HL-60/S4 treated with phorbol 12-myristate 13-acetate at 8.2 ng/mL for 4 days and 3 days (cell line): ENCODE results near the gene AJAP1.
"Not testable (repeated sequence)": the region's sequence is repeated elsewhere in the genome, so short reads cannot be mapped to it uniquely, and the experiment has no call there.

Experiments used
- in situ Hi-C: fragments of 300-500 bp; cut with MboI; formaldehyde crosslinking; loops from 2 replicates; pipeline ENCODE4 v1.15.0; 2022; ENCODE audit warnings: low sequenced_read_pairs

The AJAP1 gene

GRCh38 chr1:4653796-4654725, at the start of gene AJAP1:
AJAP1 (plus strand) TSS chr1:4654609; CDS start chr1:4655426, 817 bp downstream.
- in situ Hi-C loops, result no loop called here

DNA sequence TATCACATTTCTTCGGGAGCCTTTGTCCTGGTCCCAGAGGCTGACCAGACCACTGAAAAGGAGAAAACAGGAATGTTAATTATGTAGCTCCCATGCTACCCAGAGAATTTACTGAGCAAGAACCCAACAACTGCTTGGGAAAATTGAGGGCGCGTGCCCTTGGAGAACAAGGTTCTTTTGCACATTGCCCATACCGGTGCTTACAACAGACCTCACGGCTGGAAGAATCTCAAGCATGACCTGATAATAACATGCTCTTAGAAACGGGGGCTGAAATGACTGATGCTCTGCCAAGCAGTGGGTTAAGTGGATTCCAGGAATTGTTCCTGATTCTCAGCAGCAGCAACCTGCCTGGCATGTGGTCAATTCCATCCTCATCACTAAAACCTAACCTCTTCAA, 49.3 kb upstream of the AJAP1 start:
- in situ Hi-C loops, result no loop called here

DNA sequence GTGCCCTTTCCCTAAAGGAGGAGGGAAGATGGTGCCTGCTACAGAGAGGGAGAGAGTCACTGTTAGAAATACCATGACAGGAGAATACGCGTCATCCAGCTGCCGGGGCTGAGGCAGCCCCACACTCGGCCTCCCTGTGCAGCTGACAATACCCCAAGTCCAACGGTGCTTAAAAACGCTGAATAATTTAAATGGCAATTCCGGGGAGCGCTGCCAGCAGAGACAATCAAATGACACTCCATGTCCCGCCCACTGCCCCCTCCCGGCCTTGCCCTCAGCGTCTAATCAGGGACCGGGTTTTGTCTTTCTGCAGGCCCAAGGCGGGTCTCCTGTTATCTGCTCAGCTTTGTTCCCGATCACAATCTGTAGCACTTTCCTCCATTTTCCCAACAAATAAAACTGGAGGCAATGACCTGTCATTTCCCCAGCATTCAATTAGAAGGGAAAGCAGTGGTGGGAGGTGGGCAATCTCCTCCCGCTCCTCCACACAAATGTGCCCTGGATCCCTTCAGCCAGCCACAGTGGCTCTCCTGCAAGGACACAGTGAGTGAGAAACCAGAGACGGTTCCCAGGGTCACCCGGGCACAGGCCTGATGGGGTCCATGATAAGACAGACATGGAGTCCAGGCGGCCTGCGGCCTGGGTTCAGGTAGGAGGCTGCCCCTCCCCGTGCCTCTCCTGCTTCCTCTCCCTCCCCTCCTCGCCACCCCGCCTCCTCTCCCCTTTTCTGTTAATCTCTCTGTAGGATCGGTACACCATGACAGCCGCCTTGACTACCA, 42.7 kb upstream of the AJAP1 start:
- in situ Hi-C loops, result no loop called here

DNA sequence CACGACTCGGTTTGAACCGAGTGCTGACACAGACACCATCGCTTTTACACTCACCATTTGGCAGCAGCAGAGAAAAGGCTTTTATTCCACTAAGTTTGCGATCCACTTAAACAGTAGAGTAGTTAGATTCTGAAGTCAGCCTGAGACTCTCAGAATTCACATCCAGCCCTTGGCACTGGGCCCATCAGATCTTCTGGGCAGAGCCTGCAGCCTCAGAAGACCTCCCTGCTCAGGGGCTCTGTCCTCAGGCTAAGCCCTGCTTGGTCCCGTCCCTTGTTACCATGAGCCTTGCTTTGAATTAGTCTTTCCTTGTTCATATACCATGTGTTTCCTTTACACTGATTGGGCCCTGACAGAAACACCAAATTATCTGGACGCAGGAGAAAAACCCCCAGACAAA, 41.4 kb upstream of the AJAP1 start:
- in situ Hi-C loops, result no loop called here

GRCh38 chr1:4613606-4614370, 40.6 kb upstream of the AJAP1 start:
- in situ Hi-C loops, result no loop called here

- in situ Hi-C loops, result no loop called here
Measured at GRCh38 chr1:4614371-4615137, 39.9 kb upstream of the AJAP1 start.

DNA sequence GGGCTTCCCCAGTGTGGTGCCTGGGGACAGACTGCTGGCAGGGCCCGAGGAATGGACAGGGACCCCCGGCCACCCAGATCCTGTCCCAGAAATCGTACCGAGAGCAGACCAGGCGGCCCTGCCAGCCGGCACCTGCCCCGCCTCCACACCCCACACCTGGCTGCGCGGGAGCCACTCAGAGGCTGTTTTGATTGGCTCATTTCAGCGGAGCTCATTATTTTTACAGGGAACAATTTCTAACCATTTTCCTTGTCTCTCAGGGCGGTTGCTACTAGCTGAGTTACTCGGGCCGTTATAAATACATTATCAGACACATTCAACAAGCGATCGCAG, 39.3 kb upstream of the AJAP1 start:
- in situ Hi-C loops, result no loop called here

DNA sequence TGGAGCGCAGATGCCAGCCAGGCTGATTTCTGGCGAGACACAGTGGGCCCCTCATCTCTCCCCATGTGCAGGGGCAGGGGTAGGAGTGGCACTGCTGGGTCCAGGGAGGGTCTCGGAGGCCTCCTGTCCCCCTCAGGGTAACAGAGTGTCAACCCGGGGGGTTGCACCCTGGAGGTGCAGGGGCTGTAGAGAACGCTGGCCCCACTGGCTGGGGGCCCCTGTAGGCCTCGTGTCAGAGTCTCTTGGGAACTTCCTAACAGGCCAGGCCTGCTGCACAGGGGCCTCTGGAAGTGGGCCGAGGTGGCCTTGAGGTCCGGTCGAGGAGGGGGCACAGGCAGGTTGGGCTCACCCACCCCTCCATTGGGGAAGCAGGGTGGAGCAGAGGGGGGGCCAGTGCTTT, 38.9 kb upstream of the AJAP1 start:
- in situ Hi-C loops, result no loop called here

- in situ Hi-C loops, result no loop called here
Measured at GRCh38 chr1:4616831-4617465, 37.5 kb upstream of the AJAP1 start.

GRCh38 chr1:4617506-4617905, 36.9 kb upstream of the AJAP1 start:
- in situ Hi-C loops, result no loop called here

GRCh38 chr1:4618827-4619226, 35.6 kb upstream of the AJAP1 start:
- in situ Hi-C loops, result not testable (repeated sequence)

DNA sequence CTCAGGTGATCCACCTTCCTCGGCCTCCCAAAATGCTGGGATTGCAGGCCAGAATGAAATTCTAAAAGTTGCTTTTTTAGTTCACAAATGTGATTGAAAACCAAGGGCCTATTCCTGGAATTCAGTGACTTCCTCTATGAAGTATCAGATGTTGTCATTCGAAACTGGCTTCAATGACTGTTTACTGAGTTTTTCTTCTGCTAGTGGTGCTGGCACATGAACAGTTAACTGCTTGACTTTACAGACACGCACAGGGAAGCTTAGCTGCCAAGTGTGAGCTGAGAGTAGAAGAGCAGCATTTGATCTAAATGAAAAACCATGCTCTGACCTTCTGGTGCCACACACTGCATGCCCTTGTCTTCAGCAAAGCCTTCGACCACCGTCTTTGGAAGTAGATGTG, 32.8 kb upstream of the AJAP1 start:
- in situ Hi-C loops, result no loop called here

GRCh38 chr1:4622821-4623220, 31.6 kb upstream of the AJAP1 start:
- in situ Hi-C loops, result no loop called here

DNA sequence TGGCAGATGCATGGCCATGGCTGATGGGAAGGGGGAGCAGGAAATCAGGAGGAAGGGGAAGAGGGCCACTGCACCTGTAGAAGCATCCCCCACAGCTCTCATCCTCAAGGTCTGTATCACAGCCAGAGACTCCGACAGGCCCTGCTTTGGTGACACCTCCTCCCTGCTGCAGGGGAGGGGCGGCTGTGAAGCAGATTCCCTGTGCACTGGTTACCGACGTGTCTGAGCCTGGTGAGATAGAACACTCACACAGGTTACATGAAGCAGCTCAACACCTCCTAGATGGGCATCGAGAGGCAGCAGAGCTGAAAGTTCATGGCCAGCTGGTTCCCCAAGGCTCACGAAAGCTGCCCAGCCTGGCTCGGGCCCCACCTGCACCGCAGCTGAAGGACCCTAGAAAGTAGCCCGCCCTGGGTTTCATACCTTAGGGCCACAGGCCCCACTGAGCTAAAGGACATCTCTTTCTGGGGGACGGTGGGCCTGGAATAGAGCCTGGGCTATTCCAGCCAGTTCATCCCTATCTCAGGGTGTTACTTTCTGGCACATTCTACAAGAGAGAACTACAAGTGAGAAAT, 30.2 kb upstream of the AJAP1 start:
- in situ Hi-C loops, result no loop called here

- in situ Hi-C loops, result no loop called here
Measured at GRCh38 chr1:4624801-4625200, 29.6 kb upstream of the AJAP1 start.

DNA sequence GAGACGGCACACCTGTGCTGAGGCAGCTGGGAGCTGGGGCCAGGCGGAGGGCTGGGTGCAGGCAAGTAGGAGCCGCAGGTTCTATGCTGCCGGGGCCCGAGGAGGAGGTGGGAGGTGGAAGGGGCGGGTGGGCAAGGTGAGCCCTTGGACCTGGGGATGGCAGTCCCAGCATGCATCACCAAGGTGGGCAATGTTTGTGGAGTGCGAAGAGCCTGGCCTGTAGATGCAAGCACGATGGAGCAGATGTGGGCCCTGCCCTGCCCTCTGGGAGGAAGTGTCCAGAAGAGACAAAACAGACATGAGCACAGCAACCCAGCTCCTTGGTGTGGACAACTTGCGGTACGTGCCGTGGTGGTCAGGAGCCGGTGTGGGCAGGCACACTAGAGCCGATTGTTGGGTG, 28.3 kb upstream of the AJAP1 start:
- in situ Hi-C loops, result no loop called here

DNA sequence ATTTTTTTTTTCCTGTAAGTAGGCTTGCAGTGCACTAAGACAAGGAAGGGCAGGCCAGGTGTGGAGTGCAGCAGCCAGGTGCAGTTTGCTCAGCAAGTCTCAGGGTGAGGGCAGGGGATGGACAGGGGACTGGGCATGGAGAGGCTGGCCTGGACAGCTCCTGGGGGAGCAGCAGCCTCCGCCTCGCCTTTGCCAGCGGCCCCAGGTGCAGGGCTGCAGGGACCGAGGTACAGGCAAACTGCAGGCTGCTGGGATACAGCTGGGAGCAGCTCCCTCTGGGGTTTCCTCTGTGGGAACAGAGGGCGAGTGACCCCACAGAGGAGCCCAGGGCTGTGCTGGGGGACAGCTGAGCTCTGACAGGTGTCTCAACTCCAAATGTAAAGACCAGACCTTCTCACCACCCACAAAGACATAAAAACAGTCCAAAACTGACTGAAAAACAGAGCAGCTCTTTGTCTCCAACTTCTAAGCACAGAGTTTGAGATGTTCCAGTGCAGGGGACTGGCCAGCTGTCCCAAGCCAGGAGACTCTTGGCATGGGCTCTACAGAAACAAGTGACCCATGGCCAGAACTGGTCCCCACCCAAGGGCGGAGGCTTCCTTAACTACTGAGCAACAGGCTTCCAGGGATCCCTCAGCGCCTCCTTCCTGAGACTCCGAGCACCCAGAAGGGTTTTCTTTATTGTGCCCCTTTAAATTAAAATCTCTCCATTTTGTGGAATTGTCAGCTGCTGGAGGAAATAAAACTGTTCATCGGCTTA, 27.7 kb upstream of the AJAP1 start:
- in situ Hi-C loops, result no loop called here

DNA sequence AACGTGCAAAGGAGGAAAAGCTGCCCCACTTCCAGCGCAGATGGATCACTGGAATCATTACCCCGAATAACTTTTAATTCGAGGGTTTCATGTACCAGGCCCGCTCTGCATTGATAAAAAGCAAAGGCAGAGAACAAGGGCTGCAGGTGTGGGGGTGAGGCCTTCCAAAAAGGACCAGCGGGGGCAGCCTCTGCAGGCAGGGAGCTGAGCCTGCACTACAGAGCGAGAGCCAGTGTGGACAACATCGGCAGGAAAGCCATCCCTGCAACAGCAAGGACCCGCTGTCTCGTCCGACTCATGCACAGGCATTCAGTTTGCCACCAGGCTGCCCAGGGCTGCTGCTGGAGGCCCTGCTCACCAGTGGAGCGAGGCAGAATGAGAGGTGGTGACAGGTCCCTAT, 27.1 kb upstream of the AJAP1 start:
- in situ Hi-C loops, result no loop called here

DNA sequence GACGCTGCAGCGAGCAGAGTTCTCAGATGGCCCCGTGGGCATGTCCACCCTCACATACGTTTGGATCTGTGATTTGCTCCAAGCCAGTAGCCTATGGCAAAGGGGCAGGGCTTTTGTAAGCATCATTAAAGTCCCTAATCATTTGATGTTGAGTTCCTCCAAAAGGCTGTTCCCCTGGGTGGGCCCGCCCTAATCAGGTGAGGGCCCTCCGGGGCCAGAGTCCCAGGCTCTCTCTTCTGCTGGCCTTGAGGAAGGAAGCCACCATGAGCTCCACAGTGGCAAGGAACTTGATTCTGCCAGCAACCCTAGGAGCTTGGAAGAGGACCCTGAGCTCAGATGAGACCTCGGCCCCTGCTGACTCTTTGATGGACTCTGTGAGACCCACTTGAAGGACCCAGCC, 25.4 kb upstream of the AJAP1 start:
- in situ Hi-C loops, result no loop called here
